Stromal cell of bone marrow (primary cell): ENCODE data around the gene CMPK2.
"Not testable (repeated sequence)": the region's sequence is repeated elsewhere in the genome, so short reads cannot be mapped to it uniquely, and the experiment has no call there.

Experiments used
- DNase-seq: peaks from one replicate; pipeline ENCODE4 v3.0.0-alpha.2; 2012; ENCODE audit warnings: low read depth

CMPK2 gene, protein sequence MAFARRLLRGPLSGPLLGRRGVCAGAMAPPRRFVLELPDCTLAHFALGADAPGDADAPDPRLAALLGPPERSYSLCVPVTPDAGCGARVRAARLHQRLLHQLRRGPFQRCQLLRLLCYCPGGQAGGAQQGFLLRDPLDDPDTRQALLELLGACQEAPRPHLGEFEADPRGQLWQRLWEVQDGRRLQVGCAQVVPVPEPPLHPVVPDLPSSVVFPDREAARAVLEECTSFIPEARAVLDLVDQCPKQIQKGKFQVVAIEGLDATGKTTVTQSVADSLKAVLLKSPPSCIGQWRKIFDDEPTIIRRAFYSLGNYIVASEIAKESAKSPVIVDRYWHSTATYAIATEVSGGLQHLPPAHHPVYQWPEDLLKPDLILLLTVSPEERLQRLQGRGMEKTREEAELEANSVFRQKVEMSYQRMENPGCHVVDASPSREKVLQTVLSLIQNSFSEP

DNA sequence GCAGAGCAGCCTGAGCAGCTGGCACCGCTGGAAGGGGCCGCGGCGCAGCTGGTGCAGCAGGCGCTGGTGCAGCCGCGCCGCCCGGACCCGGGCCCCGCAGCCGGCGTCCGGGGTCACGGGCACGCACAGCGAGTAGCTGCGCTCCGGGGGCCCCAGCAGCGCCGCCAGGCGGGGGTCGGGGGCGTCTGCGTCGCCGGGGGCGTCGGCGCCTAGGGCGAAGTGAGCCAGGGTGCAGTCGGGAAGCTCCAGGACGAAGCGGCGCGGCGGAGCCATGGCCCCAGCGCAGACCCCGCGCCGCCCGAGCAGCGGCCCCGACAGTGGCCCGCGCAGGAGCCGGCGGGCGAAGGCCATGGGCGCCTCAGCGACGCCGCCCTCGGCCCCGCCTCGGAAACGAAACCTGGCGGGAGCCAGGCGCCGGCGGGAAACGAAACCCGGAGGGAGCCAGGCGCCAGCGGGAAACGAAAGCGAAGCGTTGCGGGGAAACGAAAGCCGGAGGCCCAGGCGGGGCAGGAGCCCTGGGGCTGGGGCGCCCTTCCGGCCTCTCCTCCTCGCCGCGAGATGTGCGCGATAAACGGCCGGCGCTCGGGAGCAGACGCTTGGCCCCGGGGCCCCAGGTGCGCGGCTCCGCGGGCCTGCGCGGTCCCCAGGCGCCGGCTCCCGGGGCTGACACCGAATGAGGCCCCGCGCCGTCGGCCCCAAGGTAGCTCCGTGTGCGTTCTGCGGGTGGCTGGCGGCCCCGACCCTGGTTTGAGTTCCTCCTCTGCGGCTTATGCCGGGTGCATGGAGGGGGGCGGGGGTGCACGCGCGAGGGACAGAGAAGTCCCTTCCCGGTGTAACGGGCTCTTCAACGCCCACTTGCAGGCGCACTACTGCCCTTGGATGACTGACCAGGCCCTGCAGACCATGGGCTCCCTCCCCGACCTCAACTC, at the start of gene CMPK2:
TSS of gene CMPK2 (minus strand) at position 562 of the 929 bp plus-strand sequence. CDS start at position 351, 211 bp downstream.
- DNase-seq, result peak; percentile 13

DNA sequence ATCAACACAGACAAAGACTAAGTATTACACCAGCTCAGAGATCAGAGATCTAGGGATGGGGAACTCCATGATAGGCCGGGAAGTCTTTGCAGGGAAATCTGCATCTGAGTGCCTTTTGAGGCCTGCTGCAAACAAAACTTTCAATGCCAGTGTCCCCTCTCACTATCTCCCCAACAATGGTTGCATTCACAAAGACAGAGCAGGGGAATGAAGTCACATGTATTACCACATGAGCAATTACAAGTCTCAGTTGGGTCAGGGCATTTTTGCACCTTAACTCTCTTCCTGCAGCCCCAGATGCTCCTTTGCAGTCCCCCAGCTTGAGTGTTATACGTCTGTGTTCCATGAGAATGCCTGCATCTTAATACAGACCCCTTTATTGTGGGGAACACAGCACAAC, 49.7 kb upstream of the CMPK2 start:
- DNase-seq, result no peak

DNA sequence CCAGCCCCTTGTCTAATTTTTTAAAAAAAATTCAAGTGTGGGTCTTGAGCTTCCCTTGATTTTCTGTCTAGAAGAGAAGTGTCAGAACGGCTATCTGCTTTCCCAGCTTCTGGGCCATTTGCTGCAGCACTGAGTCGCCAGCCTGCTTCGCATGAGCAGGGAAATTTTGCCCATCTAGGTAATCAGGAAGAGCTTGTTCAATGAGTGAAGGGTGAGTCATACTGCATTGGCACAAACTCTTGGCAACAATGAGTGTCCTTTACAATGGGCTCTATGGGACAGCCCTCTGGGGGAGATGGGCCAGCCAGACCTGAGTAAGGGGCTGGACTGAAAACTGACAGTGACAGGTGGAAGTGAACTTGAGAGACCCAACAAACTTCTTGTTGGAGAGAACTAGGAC, 49.1 kb upstream of the CMPK2 start:
- no peak for DNase-seq

DNA sequence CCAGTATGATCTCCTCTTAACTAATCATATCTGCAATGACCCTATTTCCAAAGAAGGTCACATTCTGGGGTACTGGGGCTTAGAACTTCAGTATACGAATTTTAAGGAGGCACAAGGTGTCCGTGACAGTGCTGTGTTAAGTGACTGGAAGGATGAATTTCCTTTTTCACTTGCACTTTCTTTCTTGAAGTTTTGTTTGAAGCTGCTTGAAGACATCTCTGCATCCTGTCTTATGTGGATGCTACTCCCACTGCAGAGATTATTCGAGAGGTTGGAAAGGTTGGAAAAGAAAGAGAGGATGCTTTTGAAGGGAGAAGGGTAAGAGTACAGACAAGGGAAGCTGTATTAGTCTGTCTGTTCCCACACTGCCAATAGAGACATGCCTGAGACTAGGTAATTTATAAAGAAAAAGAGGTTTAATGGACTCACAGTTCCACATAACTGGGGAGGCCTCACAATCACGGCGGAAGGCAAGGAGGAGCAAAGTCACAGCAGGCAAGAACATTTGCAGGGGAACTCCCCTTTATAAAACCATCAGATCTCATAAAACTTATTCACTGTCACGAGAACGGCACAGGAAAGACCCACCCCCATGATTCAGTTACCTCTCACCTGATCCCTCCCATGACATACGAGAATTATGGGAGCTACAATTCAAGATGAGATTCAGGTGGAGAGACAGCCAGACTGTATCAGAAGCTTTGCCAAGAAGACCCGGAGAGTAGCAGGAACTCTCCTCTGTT, 47.9 kb upstream of the CMPK2 start:
- no peak for DNase-seq

DNA sequence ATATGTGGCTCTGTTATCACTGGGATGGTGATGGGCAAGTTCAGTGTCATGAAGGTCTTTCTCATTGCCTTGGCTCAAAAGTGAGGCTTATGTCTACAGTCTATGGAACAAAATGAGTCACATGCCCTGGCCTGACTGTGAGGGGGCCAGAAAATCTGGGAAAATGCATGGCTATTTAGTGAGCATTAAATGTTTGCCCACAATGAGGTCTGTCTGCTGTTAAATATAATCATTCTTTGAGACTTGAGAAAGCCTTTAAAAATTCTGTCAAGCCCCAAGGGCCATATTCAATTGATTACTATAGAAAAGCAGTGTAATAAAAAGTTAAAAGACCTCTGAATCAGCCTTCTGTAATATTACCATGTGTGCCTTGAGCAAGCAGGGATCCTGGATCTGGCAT, 46.0 kb upstream of the CMPK2 start:
- no peak for DNase-seq

DNA sequence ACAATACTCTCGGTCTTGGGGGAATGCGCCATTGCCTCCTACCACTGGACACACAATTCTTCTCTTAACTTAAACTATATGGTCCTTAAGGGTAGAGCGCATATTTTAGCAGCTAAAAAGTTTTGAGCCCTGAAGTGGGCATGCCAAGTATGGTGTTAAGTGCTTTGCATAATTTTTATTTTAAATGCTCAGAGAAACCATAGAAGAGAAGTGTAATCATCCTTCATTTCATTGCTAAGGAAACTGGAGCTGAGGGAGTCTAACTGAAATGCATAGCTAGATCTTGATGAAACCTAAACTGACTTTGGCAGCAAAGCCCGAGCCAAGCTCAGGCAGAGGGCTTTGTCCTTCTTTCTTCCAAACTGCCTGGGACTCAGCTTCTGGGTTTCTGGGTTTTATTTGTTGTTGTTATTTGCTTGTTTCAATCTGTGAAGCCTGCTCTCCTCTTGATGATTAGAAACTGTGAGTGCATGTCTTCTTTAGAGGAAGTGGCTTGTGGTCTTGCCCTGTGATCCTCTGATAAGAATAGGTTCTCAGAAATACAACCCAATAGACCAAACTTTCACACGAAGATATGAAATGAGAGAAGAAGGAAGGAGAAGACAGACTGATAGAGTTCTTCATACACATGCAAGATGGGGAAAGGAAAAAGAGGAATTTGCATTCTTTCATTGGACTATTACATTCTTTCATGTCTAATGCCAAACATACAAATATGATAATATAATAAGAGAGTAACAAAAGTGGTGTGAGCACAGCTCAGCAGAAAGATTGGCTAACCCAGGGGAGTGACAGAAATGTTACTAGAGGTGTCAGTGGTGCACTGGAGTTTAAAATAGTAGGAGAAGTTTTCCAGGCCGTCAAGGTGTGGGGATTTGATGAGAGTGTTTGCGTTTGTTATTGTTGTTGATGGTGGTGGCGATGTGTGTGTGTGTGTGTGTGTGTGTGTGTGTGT, 44.0 kb upstream of the CMPK2 start:
- no peak for DNase-seq

DNA sequence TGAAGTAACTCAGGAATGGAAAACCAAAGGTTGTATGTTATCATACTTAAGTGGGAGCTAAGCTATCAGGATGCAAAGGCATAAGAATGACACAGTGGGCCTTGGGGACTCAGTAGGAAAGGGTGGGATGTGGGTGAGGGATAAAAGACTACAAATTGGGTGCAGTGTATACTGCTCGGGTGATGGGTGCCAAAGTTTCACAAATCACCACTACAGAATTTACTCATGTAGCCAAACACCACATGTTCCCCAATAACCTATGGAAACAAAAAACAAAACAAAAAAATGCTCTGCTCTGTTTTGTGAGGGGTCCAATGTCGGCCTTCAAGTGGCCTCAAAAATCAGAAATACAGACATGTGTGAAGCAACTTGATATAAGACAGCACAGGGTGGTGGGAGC, 42.6 kb upstream of the CMPK2 start:
- no peak for DNase-seq

DNA sequence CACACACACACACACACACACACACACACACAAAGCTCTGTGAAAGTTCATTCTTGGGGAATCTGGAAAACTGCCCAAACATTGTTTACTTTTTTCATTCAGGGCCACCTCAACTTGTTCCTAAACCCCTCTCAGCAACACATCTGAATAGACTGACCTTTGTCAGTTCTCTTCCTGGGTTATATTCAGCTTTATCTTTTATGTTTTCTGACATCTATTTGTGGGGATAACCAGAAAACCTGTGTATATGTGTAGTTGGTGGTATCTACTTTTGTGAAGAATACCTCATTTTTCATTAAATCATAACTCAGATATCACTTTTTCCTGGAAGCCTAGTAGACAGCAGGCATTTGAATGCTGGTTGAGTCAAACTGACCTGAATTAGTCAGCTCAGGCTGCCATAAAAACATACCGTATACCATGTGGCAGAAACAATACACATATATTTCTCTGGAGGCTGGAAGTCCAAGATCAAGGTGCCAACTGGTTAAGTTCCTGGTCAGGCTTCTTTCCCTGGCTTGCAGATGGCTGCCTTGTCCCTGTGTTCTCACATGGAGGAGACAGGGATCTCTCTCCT, 40.5 kb upstream of the CMPK2 start:
- DNase-seq, result no peak

DNA sequence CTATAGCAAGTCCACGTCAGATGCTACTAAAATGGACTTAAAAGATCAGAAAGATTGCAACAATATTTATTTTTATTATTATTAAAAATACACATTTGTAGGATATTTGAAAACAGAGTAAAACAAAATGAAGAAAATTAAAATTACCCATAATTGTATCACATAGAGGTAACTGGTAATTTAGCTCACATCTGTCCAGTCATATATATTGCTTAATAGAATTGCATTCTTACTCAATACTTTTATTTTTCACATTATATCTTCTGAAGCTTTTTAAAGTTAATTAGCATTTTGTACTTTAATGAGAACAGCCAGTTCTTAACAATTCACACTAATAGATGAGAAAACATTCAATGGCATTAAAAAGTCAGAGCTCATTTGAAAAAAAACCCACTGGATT, 40.0 kb upstream of the CMPK2 start:
- no peak for DNase-seq

DNA sequence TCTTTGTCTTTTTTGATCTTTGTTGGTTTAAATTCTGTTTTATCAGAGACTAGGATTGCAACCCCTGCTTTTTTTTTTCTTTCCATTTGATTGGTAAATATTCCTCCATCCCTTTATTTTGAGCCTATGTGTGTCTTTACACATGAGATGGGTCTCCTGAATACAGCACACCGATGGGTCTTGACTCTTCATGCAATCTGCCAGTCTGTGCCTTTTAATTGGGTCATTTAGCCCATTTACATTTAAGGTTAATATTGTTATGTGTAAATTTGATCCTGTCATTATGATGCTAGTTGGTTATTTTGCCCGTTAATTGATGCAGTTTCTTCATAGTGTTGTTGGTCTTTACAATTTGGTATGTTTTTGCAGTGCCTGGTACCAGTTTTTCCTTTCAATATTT, 36.9 kb upstream of the CMPK2 start:
- not testable (repeated sequence) for DNase-seq

DNA sequence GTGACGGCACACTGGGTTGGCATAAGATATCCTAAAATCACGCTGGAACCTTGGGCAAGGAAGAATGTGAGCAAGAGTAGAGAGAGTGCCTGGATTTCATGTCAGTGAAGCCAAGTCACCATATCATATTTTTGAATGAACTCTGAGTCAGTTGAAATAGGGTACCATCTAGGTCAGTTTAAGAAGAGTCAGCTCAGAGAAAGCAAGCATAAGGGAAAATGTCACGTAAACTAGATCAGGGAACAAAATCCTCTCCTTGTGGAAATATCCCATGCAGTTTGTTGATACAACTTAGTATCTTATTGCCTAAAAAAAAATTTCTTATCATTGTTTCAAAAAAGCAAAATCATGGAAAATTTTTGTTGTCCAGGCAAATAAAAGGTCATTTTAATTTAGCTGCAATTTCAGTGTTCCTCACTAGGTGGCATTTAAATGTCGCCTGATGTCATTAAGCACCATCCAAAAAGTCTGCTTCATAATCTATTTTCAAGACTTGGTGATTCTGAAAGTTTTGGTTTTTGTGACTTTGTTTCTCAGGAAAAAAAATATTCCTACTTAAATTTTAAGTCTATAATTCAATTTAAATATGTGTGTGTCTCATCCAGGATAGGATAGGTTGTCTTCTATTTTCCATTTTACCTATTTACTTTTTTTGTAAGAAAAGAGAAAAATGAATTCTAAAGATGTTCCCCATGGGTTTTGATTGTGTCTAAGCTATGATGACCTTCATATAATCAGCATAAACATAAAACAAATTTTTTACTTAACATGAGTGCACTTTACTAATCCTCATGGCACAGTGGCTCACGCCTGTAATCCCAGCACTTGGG, 31.4 kb upstream of the CMPK2 start:
- peak; percentile 30 for DNase-seq

DNA sequence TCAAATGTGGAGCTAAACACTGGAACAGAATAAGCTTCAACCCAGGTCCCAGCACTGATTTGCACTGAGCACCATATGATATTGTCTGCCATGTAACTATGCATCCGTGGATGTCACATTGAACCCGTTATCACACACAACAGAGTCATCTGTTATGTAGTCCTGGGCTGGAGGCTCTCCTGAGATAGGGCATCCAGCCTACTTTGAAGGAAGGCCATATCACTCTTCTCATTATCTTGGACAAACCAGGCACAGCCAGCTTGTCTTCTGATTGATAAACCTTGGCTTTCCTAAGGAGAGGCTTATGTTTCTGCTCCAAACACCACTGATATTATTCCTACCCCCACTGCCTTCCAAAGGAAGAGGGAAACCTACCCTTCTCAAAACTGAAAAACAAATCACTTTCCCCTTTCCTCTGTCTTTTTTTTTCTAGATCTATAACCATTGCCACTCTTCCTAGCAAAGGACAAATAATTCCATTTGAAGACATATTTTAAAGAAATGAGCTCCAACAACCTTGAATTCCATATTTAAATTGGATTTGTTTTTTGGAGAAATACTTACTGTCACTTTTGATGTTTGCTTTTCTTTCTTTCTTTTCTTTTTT, 28.3 kb upstream of the CMPK2 start:
- DNase-seq, result no peak

DNA sequence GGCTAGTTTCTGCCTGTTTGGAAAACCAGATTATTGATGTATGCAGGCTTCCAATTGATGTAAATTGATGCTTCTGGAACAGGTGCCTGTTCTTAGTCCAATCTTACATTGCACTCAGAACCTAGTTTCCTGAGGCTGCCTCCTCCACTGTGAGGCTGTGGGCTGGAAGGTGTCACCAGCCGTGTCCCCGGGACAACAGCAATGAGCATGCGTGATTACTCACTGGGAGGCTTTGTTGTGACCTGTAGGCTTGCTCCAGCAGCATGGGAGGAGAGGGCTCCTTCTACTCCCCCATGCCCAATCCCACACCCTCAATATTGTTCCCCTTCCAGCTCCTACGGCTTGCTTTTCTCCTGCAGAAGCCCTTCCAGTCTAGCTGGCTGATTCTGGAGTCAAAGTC, 23.0 kb upstream of the CMPK2 start:
- no peak for DNase-seq

DNA sequence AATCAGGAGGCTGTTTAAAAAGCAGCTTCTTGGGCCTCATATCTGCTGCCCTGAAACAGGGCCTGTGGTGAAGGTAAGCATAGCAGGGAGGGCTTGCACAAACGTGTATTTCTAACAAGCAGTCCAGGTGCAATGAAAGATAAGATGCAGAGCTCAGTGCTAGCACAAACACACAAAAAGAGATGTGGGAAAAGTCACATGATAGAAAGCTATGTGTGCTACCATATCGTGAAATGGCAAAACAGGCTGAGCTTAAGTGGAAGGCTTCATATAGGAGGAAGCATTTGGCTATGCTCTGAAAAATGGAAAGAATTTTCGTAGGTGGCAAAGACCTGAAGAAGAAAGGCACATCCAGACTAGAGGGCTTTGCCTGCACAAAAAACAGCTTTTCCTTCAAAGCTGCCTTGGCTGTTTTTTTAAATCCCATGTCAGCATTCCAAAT, 22.1 kb upstream of the CMPK2 start:
- DNase-seq, result no peak

DNA sequence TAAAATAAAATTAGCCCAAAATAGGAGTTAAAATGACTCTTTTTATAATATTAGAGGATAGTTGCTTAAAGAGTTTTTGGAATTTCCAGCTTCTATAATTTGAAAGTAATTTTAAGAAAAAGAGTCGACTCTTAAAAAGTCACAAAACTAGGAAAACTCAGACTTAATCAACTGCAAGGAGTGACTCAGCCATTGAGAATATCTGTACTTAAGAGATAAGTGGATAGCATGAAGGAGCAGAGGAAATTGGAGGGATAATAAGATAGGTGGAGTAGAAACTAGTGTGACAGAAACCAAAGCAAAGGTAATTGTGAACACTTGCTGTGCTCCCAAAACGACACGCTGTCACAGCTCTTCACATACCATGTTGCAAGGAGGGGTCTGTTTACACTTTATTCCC, 20.3 kb upstream of the CMPK2 start:
- no peak for DNase-seq

DNA sequence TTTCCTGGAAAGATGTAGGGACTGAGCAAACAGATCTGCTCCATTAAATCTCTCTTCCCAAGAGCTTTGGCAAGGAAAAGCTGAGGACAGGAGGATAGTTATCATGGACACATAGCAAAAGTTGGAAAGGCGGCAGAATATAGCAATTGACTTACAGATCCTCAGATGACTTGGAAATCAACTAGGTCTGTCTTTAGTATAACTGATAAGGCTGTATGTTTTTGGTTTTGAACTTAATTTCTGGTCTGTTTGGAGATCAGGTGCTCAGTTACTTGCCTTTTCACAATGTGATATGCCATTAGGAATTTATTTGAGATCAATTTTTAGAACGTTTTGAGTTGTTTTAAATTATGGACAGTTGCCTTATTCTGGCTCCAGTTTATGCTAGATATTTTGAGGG, 19.8 kb upstream of the CMPK2 start:
- DNase-seq, result no peak

DNA sequence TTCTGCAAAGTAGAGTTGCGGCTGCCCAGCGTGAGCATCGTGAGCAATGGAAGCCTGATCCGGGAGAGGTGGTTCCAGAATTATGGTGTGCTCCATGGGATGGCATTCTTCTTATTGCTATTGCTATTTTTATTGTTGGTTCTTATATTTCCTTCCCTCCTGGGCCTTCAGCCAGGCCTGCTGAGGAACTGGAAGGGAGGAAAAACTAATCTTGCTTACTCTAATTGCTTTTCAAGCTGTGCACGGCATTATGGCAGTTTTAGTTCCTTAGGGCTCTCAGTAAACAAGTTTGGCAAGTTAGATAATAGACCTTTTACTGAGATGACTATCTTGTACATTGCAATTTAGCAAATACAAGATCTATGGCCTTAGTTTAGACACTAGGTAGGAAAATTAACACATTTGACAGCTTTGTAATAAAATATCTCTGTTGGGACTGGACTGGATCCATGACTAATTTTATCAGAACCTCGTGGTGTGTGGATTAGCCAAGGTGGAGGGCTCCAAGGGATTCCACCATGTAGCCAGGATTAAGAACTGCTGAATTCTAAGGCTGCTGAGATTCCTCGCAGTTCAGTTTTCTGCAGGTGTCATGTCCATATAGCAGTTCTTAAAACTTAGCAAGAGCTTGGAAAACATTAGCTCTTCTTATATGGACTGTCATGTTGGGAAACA, 17.9 kb upstream of the CMPK2 start:
- no peak for DNase-seq

DNA sequence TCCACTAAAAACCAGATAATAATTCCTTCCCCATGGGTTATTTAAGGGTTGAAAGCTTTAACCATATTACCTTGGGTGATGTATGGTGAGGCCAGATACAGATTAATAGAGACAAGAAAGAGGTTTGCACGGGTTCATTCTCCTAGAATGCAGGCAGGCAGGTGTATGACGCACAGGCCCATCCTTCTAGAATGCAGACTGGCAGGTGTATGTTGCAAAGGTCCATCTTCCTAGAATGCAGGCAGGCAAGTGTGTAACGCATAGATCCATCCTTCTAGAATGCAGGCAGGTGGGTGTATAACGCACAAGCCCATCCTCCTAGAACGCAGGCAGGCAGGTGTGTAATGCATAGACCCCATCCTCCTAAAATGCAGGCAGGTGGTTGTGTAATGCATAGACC, 15.8 kb upstream of the CMPK2 start:
- no peak for DNase-seq

DNA sequence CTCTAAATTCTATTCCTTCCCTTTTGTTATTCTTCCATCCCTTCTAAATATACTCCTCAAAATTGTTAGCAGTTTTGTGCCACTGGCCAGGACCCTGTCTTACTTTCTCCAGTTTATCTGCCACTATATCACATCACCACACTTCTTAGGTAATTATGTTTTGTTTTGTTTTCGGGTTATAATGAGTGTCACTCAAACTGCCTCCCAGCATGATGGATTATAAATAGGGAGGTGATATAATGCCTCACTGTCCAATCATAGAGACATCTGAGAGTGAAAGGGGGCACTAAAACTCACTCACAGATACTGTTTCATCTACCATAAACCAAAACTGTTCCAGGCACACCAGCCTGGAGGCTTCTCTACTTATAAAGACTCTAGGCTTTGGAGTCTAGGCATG, 15.3 kb upstream of the CMPK2 start:
- no peak for DNase-seq
